Smooth muscle cell (in vitro differentiated cells): ENCODE data around the gene TMTC4. TPM values are rescaled to one million over a fixed set of nuclear protein-coding genes. Genes with fewer than 3 reads are reported as not detected.
"Not testable (repeated sequence)": the region's sequence is repeated elsewhere in the genome, so short reads cannot be mapped to it uniquely, and the experiment has no call there.

Experiments
- DNase-seq: peaks from one replicate; lab custom pipeline; 2025; ENCODE audit not compliant: unreplicated experiment; lab: John Stamatoyannopoulos, UW
- H2AFZ ChIP-seq: fragments of 200-600 bp; sonication (generic); 2 replicates; pipeline ENCODE4 v1.6.0; 2016; ENCODE audit warnings: antibody characterized with exemption, low read depth, mild to moderate bottlenecking
- H3F3A ChIP-seq: fragments of 200-600 bp; sonication (generic); 2 replicates; pipeline ENCODE4 v1.6.0; 2017; ENCODE audit warnings: antibody characterized with exemption, low read depth
- H3K27ac ChIP-seq: fragments of 200-600 bp; sonication (generic); 2 replicates; pipeline ENCODE4 v1.5.1; 2016; ENCODE audit warnings: low read depth, mild to moderate bottlenecking
- H3K27me3 ChIP-seq: fragments of 200-600 bp; sonication (generic); 2 replicates; pipeline ENCODE4 v1.6.1; 2016; ENCODE audit warnings: low read depth, mild to moderate bottlenecking
- H3K36me3 ChIP-seq: fragments of 200-600 bp; sonication (generic); 2 replicates; pipeline ENCODE4 v1.5.1; 2016; ENCODE audit warnings: low read depth
- H3K4me1 ChIP-seq: fragments of 200-600 bp; sonication (generic); 2 replicates; pipeline ENCODE4 v1.5.1; 2016; ENCODE audit warnings: low read depth
- H3K4me2 ChIP-seq: fragments of 200-600 bp; sonication (generic); 2 replicates; pipeline ENCODE4 v1.6.0; 2016; ENCODE audit warnings: mild to moderate bottlenecking
- H3K4me3 ChIP-seq: fragments of 200-600 bp; sonication (generic); 2 replicates; pipeline ENCODE4 v1.5.1; 2016; ENCODE audit warnings: mild to moderate bottlenecking
- H3K79me2 ChIP-seq: fragments of 200-600 bp; sonication (generic); 2 replicates; pipeline ENCODE4 v1.6.0; 2016; ENCODE audit warnings: low read depth, mild to moderate bottlenecking
- H3K9ac ChIP-seq: fragments of 200-600 bp; sonication (generic); 2 replicates; pipeline ENCODE4 v1.6.0; 2016; ENCODE audit warnings: low read depth
- H3K9me3 ChIP-seq: fragments of 200-600 bp; sonication (generic); replicated peaks from 2 replicates; pipeline ENCODE4 v1.5.1; 2016; ENCODE audit warnings: low read depth
- H4K20me1 ChIP-seq: fragments of 200-600 bp; sonication (generic); 2 replicates; pipeline ENCODE4 v1.6.0; 2016; ENCODE audit warnings: low read depth
- WGBS: methylation state at CpG from one replicate; pipeline ENCODE4 v1.1.7; 2016; ENCODE audit warnings: low lambda C conversion rate; 5-methylcytosine and 5-hydroxymethylcytosine counted together
- polyA plus RNA-seq: library from polyadenylated mRNA; unstranded; fragments of >200 nt; fragmentation: Nextera tagmentation; extraction: Ambion mirVana; gene quantifications from 2 replicates; pipeline ENCODE4 v1.2.1, GENCODE V29; 2016
- total RNA-seq: library from RNA; depleted of rRNA; stranded (reverse); fragments of >200 nt; gene quantifications from 2 replicates; pipeline ENCODE4 v1.2.3, GENCODE V29; 2014
- TF ChIP-seq, protein P1 (sequence below): fragments of 200-600 bp; sonication (generic); IDR thresholded peaks from 2 replicates; pipeline ENCODE4 v1.5.1; 2017; ENCODE audit warnings: borderline replicate concordance, mild to moderate bottlenecking, antibody characterized with exemption; ENCODE audit not compliant: insufficient read depth, poor library complexity, severe bottlenecking

Gene TMTC4
- total and polyA plus RNA-seq, 2 experiments from 2014 or later = 6.6 to 7.4 TPM

DNA sequence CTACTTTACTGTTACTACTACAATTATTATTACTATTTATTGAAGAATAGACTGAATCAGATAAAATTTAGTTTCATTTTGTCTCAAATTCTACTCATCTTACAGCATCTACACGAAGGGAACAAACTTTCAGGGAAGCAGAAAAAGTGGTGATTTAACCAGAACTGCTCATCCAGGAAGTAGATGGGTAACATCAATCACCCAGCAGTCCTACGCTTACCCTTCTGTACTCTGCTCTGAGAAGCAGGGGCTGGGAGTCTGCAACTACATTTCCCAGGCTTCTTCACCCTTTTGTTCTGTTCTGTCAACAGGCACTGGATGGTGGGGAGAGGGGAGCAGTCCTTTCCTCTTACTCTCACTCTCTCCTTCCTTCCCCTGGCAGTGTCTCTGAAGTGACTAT, 54.7 kb downstream of the TMTC4 start:
- H4K20me1 ChIP-seq = no peaks in the 10 kb centered on the region
- H3K4me3 ChIP-seq = no peak overlapping the region
- H2AFZ ChIP-seq = no peak overlapping the region
- H3K27me3 ChIP-seq = no peaks in the 10 kb centered on the region
- no peaks in the 10 kb centered on the region for H3K9me3 ChIP-seq
- no peak overlapping the region for H3K4me2 ChIP-seq
- no peaks in the 10 kb centered on the region for H3F3A ChIP-seq
- WGBS = 94% methylated on average over 2 of the region's 2 CpGs
- H3K9ac ChIP-seq = no peak overlapping the region
- H3K36me3 ChIP-seq = peaks cover 4% of the 10 kb centered on the region
- DNase-seq = no peak
- H3K4me1 ChIP-seq = peaks cover under 1% of the 10 kb centered on the region
- no peaks in the 10 kb centered on the region for H3K79me2 ChIP-seq
- TF ChIP-seq, protein P1, sequence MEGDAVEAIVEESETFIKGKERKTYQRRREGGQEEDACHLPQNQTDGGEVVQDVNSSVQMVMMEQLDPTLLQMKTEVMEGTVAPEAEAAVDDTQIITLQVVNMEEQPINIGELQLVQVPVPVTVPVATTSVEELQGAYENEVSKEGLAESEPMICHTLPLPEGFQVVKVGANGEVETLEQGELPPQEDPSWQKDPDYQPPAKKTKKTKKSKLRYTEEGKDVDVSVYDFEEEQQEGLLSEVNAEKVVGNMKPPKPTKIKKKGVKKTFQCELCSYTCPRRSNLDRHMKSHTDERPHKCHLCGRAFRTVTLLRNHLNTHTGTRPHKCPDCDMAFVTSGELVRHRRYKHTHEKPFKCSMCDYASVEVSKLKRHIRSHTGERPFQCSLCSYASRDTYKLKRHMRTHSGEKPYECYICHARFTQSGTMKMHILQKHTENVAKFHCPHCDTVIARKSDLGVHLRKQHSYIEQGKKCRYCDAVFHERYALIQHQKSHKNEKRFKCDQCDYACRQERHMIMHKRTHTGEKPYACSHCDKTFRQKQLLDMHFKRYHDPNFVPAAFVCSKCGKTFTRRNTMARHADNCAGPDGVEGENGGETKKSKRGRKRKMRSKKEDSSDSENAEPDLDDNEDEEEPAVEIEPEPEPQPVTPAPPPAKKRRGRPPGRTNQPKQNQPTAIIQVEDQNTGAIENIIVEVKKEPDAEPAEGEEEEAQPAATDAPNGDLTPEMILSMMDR = no peak
- H3K27ac ChIP-seq = no peak overlapping the region

DNA sequence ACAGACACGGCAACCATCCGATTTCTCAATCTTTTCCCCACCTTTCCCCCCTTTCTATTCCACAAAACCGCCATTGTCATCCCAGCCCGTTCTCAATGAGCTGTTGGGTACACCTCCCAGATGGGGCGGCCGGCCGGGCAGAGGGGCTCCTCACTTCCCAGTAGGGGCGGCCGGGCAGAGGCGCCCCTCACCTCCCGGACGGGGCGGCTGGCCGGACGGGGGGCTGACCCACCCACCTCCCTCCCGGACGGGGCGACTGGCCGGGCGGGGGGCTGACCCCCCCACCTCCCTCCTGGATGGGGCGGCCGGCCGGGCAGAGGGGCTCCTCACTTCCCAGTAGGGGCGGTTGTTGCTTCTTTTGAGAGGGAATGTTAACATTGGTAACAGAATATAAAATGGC, 55.7 kb downstream of the TMTC4 start:
- H3F3A ChIP-seq, H3K79me2 ChIP-seq, H3K4me1 ChIP-seq, H3K9ac ChIP-seq, H3K27ac ChIP-seq, DNase-seq, H3K4me3 ChIP-seq, H2AFZ ChIP-seq, H3K27me3 ChIP-seq, H3K36me3 ChIP-seq, H4K20me1 ChIP-seq, H3K4me2 ChIP-seq, H3K9me3 ChIP-seq: not testable (repeated sequence)
- WGBS = 94% methylated on average over 9 of the region's 24 CpGs

DNA sequence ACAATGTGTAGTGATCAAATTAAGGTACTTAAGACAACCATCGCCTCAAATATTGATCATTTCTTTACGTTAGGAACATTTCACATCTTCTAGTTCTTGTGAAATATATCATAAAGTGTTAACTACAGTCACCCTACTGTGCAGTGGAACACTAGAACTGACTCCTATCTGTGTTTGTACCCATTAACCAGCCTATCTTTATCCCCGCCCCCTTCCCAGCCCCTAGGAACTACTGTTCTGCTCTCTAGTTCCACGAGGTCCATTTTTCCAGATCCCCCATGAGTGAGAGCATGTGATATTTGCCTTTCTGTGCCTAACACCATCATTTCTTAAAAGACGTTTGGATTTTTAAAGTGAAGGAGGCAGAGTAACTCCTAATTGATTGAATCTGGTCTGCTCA, 61.6 kb downstream of the TMTC4 start:
- no peak overlapping the region for H3K4me3 ChIP-seq
- no peaks in the 10 kb centered on the region for H4K20me1 ChIP-seq
- H3K27ac ChIP-seq = no peak overlapping the region
- TF ChIP-seq, protein P1 = no peak
- H3K9me3 ChIP-seq = no peaks in the 10 kb centered on the region
- no peak overlapping the region for H3K9ac ChIP-seq
- H3F3A ChIP-seq = no peaks in the 10 kb centered on the region
- H3K79me2 ChIP-seq = no peaks in the 10 kb centered on the region
- no peaks in the 10 kb centered on the region for H3K36me3 ChIP-seq
- H2AFZ ChIP-seq = no peak overlapping the region
- DNase-seq = no peak
- no peaks in the 10 kb centered on the region for H3K4me1 ChIP-seq
- no peak overlapping the region for H3K4me2 ChIP-seq
- 84% methylated on average over 5 of the region's 5 CpGs for WGBS
- H3K27me3 ChIP-seq = no peaks in the 10 kb centered on the region

DNA sequence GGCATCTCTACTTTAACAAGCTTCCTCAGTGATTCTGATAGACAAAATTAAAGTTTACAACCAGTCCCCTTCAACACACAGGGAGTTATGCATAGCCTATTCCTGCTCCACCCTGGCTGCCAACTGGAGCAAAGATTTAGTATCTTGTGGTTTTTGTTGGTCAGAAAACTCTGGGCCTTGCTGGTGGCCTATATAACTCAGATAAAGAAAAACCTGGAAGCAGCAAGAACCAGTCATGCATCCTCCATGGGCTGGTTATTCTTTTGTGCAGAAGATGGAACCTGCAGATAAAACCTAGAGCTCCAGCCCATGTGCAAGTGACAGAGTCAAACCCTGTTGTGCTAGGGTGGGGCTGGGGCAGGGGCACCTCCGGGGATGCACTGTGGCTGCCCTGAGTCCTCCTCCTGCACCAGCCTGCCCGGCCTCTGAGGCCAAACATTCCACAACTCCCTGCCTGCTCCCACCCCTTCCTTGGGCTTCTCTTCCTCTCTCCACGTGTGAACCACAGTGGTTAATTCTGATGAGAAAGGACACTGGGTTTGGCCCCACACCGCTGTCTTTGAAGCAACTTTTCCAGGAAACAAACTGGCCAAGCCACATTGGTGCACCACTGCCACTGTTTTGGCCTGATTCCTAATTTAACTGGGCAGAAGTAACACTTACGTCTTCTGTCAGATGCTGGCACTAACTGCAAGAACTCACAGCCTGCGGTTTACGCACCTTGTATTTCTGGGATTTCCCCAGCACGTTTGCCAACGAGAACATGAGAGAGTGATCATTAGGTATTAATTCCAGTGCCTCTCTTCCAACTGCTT, 62.7 kb downstream of the TMTC4 start:
- H3K27me3 ChIP-seq = no peaks in the 10 kb centered on the region
- H3K9ac ChIP-seq = no peak overlapping the region
- no peak overlapping the region for H3K4me2 ChIP-seq
- H3K4me3 ChIP-seq = no peak overlapping the region
- DNase-seq = no peak
- no peaks in the 10 kb centered on the region for H3K4me1 ChIP-seq
- H3K36me3 ChIP-seq = no peaks in the 10 kb centered on the region
- H4K20me1 ChIP-seq = no peaks in the 10 kb centered on the region
- no peaks in the 10 kb centered on the region for H3F3A ChIP-seq
- TF ChIP-seq, protein P1 = no peak
- H3K9me3 ChIP-seq = no peaks in the 10 kb centered on the region
- no peaks in the 10 kb centered on the region for H3K79me2 ChIP-seq
- H3K27ac ChIP-seq = no peak overlapping the region
- 88% methylated on average over 9 of the region's 9 CpGs for WGBS
- H2AFZ ChIP-seq = no peak overlapping the region
